HT-29 (cell line): ENCODE results near the gene GNG7. TPM values are rescaled to one million over a fixed set of nuclear protein-coding genes. Genes with fewer than 3 reads are reported as not detected.

Source experiments
- DNase-seq: peaks from one replicate; pipeline ENCODE4 v3.0.0-alpha.2; 2015; ENCODE audit warnings: low spot score
- total RNA-seq: library from RNA; depleted of rRNA; stranded (reverse); fragments of >200 nt; shearing (Covaris generic); gene quantifications from 2 replicates; pipeline ENCODE4 v1.2.3, GENCODE V29; 2014

Gene GNG7
- total RNA-seq, 1 experiment from 2014 or later = 0.23 TPM

DNA sequence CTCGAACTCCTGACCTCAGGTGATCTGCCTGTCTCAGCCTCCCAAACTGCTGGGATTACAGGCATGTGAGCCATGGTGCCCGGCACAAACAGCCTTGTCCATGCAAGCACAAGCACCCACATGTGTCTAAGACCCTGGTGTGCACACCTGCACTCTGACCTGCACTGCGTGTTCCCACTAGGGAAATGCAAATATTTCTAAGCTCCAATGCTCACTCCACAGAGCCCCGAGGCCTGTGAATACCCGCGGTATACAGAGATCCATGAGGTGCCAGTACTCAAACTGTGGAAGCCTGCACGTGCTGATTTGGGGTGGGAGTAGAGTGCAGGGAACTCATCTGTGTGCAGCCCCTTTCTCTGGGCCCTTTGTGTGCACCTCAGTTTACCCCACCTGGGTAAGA, 211.8 kb downstream of the GNG7 start:
- no peak for DNase-seq

DNA sequence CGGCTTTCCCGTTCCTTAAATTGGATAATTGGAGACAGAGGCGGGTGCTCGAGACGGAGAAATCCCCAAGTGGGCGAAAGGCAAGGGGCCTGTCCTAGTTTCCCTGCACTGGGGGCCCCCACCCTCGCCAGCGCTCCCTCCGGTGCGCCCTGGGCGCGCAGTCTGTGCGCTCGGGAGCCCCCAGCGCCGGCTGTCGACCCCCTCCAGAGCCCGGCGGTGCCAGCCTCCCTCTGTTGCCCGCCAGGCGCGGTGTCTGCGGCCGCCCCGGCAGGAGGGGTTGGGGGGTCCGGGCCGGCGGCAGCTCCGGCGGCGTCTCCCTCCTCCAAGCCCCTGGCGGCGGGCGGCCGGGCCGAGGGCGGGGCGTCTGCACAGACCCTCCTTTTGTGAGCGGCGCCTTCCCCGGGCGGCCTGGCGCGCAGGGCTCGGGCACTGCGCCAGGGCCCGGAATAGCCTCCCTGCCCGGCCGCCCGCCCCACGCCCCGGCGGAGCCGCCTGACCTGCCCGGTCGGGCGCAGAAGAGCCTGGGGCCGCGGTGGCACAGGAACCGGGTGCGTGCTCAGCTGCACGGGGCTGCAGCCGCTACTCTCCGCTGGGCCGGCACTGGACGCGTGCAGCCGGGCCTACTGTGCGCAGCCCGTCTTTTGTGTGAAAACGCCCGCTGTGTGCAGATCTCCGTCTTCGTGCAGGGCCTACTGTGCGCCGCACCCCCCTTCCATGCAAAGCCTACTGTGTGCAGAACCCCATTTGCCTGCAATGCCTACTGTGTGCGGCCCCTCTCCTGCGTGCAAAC, 213.4 kb downstream of the GNG7 start:
- DNase-seq = peak; percentile 58

DNA sequence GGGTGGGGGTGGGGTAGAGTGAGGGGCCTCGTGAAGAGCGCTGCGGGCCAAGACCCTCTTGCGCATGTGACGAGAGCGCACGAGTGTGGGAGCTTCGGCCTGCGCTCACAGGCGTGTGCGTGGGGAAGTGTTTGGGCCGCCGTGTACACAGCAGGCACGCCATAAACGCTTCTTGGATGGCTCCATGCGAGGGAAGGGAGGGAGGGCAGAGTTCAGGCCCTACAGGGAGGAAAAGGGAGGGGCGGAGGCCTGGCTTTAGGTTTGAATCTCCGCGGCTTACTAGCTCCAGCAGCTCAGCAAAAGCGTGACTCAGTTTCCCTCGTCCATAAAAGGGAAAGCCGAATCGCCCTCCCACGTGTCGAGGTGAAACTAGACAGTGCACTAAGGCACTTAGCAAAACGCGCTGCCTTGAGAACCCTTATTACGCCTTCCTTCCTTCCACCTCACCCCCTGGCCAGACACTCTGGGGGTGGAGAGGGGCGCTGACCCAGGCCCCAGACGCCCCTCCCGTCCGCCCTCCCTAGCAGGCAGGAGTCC, 214.0 kb downstream of the GNG7 start:
- DNase-seq = no peak

DNA sequence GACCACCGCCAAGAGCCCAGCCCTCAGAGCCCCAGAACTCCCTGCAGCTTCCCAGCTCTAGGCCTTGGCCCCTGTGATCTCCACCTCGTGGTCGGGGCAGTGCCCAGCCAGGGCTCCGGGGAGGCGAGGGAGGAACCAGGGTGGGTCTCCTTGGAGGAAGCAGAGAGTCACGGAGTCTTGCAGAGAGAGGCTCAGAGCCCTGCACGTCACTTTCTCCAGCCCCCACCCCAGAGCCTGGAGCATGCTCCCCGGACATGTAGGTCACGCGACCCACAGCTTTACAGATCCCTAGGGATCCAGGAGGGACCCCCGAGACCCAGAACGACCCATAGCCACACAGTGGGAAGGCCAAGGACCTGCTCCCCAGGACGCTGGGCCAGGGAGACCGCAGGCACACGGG, 214.7 kb downstream of the GNG7 start:
- DNase-seq = peak; percentile 36

DNA sequence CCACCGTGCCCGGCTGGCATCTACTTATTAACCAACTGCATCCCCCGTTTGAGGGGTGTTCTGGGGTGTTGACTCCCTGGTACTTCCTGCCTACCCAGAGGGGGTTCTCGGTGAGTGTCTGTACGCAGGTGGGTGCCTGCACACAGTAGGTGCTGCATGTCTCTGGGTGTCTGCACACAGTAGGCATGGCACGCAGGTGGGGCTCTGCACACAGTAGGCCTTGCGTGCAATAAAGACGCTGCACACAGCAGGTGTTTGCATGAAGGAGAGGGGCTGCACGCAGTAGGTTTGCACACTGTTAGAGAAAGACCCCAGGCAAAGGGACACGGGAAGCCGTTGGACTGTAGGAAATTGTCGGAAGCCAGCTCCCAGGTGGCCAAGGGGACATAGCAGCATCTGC, 215.4 kb downstream of the GNG7 start:
- no peak for DNase-seq

DNA sequence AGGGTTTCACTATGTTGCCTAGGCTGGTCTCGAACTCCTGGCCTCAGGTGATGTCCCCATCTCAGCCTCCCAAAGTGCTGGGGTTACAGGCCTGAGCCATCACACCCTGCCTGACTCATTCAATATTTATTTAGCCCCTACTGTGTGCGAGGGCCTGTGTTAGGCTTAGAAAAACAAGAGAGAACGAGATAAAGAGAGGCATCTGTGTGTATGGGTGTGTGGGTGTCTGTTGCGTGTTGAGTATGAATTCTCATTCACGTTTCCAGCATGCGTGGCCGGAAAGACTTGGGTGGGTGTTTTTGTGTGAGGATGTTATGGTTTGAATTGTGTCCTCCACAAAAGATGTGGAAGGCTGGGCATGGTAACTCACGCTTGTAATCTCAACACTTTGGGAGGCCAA, 217.1 kb downstream of the GNG7 start:
- DNase-seq = no peak

DNA sequence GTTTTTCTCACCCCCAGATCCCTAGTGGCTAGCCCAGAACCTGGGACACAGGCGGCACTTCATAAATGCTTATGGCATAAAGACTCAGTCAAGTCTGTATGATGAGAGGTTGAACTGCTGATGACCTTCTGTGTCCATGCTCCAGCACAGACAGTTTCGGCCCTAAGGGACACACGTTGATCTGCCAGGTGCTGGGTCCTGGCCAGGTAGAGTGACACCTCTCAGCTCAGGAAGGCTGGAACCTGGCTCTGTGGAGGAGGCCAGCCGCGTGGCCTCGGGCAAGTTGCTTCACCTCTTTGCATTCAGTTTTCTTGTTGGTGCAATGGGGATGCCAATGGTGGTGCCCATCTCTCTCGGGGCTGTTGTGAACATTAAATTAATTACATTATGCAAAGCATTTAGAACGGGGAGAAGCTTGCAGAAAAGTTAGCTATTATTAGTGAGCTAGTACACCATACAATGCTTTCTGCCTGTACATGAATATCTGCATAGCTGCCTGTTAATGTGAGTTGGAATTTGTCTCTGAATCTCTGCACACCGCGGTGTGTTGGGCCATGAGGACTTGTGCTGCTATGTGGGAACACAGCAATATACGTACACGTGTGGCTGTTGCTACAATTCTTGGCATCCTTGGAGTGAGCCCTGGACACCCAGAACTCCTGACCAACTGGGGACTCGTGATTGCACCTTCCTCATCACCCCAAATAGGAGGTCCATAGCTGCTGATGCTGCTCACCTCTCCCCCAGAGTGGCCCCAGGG, 218.1 kb downstream of the GNG7 start:
- DNase-seq = no peak

DNA sequence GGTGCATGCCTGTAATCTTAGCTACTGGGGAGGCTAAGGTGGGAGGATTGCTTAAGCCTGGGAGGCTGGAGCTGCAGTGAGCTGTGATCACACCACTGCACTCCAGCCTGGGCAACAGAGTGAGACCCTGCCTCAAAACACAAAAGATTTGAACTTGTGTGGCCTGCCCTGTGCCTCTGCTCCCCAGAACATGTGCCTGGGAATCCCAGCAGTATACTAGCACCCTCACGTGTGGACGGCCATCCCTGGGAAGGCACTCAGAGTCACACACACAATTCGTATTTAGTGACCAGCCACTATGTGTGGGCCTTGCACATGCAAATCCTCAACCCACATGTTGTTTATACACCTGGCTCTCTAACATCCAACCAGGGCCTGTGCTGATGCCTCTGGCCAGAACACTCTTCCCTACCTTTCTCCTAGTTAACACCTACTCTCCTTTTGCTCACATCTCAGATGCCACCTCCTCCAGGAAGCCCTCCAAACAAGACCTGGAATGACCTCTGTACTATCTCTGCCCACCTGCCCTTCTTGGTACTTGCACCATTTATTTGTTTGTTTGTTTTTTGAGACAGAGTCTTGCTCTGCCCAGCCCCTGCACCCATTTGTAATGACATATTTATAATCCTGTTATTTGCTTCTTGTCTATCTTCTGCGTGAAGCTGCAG, 218.9 kb downstream of the GNG7 start:
- DNase-seq = no peak

DNA sequence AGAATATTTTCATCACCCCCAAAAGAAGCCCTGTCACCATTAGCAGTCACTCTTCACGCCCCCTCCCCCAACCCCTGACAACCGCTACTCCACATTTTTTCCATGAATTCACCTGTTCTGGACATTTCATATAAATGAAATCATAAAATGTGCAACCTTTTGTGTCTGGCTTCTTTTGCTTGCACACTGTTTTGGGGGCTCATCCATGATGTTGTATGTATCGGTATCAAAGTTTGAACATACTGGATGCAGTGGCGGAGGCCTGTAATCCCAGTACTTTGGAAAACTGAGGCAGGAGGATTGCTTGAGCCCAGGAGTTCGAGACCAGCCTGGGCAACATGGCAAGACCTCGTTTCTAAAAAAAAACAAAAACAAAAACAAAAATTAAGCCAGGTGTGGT, 219.4 kb downstream of the GNG7 start:
- DNase-seq = no peak

DNA sequence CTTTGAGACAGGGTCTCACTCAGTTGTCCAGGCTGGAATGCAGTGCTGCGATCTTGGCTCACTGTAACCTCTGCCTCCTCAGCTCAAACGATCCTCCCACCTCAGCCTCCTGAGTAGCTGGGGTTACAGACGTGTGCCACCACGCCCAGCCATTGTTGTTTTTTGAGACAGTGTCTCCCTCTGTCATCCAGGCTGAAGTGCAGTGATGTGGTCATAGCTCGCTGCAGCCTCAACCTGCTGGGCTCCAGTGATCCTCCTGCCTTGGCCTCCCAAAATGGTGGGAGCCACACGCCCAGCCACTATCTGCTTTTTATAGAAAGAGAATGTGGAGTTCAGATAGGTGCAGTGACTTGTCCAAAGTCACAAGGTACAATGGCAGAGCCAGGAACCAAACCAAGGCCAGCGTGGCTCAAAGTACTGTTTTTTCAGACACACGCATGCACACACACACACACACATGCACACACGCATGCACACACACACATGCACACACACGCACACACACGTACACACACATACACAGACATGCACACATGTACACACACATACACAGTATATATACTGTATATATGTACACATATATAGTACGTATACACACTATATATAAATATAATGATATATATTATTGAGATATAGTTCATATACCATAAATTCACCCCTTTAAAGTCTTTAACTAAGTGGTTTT, 220.0 kb downstream of the GNG7 start:
- no peak for DNase-seq

DNA sequence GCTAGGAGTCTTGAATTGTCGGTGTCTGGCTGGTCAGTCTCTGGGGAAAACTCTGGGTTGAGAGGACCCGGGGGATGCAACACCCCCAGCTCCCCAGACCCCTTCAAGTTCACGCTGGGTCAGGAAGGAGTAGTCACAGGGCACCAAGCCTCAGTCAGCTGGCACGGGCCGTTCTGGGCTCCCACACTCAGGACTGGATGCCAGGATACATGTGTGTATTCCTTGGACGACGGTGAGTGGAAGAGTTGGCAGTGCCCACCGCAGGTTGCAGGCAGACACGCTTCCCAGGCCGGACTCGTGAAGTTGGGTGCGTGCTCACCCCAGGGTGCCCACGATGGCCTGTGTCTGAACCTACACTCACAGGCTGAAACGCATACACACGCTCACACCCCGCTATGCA, 221.0 kb downstream of the GNG7 start:
- no peak for DNase-seq

DNA sequence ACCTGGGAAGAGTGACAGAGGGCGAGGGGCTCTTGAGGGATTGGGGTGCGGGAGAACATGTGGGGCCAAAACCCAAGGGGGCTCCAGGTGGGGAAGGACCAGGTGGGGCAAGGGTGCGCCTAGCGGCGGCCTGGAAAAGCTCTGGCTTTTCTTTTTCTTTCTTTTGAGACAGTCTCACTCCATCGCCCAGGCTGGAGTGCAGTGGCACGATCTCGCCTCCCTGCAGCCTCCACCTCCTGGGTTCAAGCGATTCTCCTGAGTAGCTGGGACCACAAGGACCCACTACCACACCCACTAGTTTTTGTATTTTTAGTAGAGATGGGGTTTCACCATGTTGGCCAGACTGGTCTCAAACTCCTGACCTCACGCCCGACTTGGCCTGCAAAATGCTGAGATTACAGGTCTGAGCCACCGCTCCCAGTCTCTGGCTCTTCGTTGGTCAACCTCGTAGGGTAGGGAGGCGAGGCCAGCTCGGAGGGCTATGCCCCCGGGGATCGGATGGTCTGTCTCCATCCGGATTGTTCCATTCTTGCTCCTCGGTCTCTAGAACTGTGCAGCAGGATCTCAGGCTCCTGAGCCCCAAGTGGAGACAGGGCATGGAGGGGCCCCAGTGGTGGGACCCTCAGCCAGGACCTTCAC, 222.8 kb downstream of the GNG7 start:
- DNase-seq = no peak

DNA sequence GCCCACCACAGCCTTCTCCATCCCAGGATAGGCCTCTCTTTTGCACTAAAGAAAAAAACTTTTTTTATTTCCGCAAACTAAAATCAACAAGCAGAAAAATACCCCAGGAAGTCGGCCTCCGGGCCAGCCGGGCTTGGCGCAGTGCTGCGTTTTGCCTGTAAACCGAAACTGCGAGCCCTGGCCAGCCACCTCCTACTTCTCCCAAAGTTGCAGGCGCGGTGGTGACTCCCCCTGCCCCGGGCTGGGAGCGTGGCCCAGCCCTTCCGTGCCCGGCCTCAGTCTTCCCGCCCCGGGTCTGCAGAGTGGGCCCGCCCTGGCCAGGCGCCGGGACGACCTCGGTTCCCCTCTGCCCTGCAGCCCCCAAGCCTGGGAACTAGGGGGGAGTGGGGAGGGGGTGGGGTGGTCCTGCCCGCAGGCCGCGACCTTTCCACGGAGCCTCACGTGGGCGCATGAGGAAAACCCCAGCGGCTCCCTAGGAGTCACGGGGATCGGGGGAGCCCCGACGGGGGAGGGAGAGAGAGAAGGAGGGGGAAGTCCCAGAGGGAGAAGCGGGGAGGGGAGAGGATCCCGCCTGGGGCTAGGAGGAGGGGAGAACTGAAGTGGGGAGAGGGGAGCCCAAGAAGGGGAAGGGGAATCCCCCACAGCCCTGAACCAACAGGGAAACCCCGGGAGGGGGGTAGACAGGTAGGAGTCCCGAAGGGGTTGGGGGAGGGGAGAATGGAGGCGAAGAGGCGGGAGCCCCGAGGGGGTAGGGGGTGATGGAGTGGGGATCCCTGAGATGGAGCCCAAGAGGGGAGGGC, 223.5 kb downstream of the GNG7 start:
- no peak for DNase-seq

DNA sequence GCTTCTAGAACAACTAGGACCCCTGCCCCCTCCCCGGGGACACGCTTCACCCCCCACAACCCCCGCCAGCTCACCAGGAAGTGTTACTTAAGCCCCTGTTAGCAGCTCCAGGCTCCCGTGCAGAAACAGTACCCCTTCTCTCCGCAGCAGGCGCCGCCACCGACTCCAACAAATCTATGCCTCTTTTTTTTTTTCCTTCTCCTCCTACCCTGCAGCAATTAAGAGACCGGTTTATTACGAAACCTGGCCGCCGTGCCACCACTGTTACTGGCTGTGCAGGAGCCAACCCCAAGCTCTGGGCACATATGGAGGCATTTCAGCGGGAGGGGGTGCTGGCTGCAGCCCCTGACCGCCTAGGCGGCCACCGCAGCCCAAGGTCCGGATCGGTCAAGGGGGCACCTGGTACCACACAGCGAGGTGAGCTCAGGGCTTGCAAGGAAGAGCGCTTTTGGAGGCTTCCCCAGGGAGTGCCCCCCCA, 224.2 kb downstream of the GNG7 start:
- peak; percentile 53 for DNase-seq

DNA sequence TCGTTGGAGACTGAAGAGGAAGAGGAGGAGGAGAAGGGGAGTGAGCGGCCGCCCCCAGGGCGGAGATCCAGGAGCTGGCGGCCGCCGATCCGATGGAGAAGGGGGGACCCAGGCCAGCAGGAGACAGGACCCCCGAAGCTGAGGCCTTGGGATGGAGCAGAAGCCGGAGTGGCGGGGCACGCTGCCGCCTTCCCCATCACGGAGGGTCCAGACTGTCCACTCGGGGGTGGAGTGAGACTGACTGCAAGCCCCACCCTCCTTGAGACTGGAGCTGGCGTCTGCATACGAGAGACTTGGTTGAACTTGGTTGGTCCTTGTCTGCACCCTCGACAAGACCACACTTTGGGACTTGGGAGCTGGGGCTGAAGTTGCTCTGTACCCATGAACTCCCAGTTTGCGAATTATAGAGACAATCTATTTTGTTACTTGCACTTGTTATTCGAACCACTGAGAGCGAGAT, 224.7 kb downstream of the GNG7 start:
- DNase-seq = no peak

DNA sequence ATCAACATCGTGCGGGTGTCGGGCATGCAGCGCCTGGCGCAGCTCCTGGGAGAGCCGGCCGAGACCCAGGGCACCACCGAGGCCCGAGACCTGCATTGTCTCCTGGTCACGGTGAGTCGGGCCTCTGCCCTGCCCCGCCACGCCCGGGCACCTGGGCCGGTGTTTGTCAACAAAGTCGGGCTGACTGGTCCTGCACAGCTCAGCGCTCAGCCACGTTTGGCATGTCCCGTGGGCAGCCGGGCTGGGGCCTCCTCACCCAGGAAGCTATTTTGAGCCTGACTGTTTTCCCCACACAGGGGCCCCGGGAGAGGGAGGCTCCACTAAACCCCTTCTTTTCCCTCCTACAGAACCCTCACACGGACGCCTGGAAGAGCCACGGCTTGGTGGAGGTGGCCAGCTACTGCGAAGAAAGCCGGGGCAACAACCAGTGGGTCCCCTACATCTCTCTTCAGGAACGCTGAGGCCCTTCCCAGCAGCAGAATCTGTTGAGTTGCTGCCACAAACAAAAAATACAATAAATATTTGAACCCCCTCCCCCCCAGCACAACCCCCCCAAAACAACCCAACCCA, 225.3 kb downstream of the GNG7 start:
- DNase-seq = peak; percentile 34

DNA sequence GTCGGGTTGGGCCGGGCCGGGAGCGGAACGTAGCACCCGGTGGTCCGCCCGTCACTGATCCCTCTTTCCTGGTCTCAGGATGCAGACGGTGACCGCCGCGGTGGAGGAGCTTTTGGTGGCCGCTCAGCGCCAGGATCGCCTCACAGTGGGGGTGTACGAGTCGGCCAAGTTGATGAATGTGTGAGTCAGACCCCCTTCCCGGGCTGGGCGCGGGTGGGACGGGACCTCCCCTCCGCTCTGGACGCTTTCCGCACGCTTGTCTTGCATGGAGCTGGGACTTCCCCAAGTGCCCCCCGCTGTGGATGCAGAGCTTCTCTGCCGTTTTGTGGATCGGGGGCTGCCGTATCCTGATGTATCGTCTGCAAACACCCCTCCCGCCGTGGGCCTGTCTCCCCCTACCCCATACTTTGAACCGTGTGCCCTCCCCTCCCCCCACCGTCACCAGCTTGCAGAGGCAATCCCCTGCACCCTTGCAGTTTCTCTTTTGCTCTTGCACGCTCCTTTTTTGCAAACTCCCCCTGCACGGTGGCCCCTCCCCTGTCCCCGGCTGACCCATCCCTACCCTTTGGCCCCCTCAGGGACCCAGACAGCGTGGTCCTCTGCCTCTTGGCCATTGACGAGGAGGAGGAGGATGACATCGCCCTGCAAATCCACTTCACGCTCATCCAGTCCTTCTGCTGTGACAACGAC, 225.9 kb downstream of the GNG7 start:
- no peak for DNase-seq

DNA sequence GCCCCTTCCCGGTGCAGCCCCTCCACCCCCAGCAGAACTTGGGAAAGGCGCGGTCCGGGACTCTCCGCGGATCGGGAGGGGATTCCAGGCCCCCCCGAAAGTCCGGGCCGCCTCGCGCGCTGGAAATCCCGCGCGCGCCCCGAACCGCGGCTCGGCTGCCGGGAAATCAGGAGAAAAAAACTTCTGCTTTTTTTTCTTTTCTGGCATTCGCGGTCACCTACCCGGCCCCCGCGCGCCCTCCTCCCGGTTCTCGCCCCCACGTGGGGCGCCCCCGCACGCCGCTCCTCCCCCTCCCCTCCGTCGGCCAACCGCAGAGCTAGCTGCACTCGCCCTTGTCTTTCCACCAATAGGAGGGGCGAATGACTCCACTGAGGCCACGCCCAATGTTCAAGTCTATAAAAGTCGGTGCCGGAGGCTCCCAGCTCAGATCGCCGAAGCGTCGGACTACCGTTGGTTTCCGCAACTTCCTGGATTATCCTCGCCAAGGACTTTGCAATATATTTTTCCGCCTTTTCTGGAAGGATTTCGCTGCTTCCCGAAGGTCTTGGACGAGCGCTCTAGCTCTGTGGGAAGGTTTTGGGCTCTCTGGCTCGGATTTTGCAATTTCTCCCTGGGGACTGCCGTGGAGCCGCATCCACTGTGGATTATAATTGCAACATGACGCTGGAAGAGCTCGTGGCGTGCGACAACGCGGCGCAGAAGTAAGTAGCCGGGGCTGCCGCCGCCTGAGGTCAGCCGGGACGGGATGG, 226.6 kb downstream of the GNG7 start, which contains the start of gene GADD45B:
TSS of gene GADD45B (plus strand) at position 426 of the 749 bp plus-strand sequence. CDS start at position 658, 232 bp downstream.
- DNase-seq = peak; percentile 89
